ENCODE results near the gene PSME2.

GRCh38 chr14:24119691-24120090, 26.7 kb downstream of the PSME2 start:
- TF ChIP-seq CTCF (IDR thresholded peaks at IDR 0.05; ENCODE audit: poor library complexity) = no peak
- TF ChIP-seq EZH2 (IDR thresholded peaks at IDR 0.05; ENCODE audit: borderline replicate concordance) = no peak
- no peak for TF ChIP-seq EZH2phosphoT487 (IDR thresholded peaks at IDR 0.05; ENCODE audit: low read depth, severe bottlenecking, unreplicated experiment)

All from hepatocyte (in vitro differentiated cells).